GM19035 (cell line): Measurements from ENCODE around the gene PTCHD1.

Experiments
- ATAC-seq: cut with Tn5 transposase; IDR thresholded peaks from one replicate; pipeline ENCODE4 v1.9.1; 2021; ENCODE audit not compliant: unreplicated experiment

PTCHD1 gene

DNA sequence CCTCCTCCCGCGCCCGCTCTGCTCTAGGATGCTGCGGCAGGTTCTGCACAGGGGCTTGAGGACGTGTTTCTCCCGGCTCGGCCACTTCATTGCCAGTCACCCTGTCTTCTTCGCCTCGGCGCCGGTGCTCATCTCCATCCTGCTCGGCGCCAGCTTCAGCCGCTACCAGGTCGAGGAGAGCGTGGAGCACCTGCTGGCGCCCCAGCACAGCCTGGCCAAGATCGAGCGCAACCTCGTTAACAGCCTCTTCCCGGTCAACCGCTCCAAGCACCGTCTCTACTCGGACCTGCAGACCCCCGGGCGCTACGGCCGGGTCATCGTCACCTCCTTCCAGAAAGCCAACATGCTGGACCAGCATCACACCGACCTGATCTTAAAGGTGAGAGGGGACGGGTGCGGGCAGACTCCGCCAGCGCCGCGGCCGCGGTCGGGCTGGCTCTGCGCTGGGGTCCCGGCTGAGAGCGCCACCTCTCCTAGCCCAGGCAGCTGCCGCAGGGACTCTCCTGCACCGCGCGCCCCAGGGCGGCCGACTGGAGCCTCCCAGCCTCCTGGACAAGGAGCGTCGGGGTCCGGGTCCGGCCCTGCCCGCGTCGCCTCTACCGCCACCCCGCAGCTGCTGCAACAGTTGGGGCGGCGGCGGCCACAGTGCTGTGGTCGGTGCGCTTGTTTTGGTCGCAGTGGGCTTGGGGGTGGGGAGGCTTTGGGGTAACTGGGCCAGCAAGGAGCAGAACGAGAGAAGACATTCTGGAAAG is at the start of gene PTCHD1:
PTCHD1 (plus strand) TSS at position 2 of the 752 bp plus-strand sequence; CDS start at position 29, 27 bp downstream.
- ATAC-seq, result no peak

DNA sequence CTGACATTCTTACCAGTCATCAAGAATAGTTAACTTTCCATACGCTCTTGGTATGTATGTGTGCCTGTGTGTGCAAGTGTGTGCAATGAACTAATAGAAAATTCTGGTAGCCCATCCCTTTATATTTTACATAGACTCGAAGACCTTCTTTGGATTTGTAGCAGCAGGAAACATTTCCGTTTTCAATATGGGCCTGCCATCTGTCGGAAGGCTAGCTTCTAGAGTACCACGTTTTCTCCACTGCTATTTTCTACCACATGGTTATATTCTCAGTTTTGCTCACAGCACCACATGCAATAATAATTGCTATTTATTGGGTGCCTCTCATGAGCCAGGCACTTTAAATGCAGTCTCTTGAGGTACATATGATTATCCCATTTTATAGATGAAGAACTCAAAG is 47.9 kb upstream of the PTCHD1 start:
- no peak for ATAC-seq

DNA sequence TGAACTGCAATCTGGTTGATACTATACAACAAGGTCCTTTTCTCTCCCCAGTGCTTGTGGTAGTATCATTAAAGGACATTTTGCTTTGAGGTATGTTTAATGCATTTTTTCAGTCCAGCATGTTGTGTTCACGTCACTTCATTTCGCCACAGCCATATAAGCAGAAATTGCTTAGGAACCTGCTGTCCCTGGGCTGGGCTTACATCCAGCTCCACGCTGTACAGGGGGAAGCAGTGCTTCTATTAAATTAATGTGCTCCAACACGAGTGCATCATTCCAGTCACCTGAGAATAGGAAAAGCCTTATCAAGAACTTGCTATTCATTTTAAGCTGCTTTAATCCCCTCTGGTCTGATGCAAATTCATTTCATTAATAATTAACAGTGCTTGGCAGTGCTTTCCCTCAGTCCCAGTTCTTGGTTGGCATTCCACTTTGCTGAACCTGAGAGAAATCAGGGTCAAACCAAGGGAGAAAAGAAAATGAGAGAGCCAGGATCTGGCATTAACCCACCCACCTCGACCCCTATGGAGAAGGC is 47.4 kb upstream of the PTCHD1 start:
- no peak for ATAC-seq

DNA sequence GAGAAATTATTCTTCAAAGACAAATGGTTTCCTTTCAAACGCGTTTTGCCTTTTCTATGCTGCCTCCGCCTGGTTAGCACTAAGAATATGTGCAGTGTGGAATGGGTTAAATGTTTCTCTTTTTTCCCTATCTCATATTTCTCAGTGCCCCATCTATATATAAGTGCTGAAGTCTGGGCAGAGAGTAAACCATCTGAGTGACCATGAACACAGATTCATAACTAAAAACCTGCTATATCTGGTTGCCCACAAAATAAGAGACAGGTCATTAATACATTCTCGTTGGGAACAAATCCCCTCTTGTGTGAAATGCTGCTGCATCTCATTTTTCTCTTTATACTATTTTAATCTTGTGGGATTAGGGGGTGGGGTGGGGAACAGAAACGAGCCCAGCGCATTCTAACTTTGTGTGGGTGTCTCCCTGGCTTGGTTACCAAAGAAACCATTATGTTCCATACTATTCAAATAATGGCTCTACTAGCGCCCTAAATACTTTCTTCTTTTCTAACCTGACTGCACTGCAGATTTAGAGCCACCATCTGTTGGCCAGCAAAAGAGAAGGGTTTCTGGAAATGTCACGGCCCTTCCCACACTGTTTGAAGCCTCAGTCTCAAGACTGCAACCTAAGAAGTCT is 42.2 kb upstream of the PTCHD1 start:
- ATAC-seq, result no peak

DNA sequence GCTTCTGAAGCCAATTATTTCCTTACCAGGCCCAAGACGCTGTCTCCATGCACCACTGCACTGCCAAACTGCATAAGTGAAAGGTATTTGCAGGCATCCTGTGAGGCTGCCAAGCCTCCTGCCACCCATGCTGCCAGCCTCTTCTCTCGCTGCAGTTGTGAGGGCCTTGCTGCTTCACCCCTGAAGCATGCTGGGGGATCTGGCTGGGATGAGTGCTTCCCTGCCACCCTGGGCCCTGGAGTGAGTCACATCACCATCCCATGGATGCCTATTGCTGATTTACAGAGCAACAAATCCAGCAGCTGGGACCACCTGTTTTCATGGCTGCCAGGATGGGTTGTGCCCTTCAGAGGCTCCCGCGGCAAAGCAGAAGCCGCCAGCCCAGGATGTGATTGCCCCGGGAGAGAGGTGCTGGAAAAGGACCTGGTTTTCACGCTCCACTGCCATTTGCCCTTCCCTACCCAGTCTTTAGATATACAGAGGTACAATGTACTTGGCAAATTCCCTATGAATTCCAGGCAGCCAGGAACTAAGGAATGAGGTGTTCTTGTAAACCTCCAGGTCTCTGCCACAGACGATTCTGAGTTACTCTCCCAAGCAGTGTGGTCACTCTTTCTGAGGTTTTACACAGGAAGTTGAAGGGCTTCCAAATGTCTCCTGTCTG is 41.5 kb upstream of the PTCHD1 start:
- no peak for ATAC-seq

DNA sequence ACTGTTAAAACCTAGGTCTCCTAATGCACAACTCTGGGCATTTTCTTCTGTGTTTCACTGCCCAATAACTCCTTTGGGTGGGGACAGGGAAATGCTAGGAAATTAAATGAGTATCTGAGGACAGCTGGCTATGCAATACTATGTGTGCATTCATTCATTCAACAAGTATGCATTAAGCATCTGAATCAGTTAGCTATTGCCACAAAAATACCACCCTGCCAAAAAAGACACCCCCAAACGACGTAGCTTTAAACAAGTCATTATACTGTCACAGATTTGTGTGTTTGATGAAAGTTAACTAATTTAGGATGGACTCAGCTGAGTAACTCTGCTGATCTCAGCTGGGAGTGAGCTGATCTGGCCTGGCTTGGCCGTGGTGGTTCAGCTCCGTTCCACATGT is 29.8 kb upstream of the PTCHD1 start:
- ATAC-seq, result no peak

DNA sequence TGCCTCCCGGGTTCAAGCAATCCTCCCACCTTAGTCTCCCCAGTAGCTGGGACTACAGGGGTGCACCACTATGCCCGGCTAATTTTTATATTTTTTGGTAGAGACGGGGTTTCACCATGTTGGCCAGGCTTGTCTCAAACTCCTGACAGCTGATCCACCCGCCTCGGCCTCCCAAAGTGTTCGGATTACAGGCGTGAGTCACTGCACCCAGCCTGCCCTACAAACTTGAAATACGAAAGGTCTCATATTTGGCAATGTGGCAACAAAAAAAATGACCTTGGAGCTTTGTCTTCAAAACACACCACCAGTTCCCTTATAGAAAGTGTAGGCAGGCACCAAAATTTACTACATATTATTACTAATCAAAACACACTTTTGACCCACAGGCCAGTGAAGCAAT is 22.9 kb upstream of the PTCHD1 start:
- ATAC-seq, result no peak

DNA sequence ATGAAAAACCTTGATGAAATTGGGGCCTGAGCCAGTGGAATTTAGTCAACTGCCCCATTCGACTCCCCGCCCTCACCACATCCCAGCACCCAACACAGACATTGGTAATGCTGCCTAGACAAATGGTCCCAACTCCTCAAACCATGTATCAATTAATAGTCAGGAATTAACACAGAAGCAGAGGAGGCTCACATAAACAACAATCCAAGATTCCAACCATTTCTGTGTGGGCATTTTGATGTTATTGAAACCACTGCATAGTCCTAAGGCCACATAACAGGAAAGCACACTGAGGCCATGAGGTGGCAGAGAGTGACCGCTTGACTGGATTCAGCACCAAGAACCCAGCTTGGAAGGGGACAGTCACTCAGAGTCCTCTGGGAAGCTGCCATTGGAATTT is 22.5 kb upstream of the PTCHD1 start:
- ATAC-seq, result no peak

DNA sequence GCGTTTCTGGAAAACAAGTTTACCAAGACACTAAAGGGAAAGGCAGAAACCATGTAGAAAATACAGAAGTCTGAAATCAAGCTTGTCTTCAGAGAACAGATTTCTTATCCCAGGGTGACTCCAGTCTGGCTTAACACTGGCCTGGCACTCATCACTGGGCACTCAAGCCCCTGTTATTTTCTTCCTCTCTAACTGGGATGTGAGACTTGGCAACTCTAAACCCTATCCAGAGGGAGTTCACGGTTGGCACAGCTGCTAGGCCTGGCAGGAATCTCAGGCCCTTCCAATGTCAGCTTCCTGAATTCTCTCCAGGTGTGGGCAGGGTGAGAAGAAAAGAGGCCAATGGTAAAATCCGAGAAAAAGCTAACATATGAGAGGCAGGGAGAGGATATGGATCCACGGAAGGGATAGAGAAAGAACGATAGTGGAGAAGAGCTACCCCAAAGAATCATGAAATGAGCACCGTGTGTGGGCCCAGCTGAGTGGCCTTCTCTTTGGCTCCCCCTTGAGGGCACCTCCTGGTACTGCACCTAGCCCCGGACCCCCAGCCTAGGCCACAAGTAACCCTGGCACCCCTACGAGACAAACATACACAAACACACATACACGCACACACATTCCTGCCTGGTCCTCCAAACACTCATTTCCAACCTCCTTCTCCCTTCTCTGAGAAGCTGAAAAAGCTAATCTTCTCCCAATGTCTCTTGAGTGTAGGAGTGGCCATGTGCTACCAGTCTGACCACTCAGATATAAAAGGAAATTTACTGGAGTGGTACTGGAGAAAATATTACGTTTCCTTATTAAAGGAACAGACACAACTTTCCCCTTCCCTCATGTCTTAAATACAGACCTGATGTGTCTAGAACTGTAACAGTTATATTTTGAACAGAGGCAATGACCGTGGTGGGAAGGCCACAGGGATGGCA is 16.6 kb upstream of the PTCHD1 start:
- ATAC-seq, result peak; percentile 70

DNA sequence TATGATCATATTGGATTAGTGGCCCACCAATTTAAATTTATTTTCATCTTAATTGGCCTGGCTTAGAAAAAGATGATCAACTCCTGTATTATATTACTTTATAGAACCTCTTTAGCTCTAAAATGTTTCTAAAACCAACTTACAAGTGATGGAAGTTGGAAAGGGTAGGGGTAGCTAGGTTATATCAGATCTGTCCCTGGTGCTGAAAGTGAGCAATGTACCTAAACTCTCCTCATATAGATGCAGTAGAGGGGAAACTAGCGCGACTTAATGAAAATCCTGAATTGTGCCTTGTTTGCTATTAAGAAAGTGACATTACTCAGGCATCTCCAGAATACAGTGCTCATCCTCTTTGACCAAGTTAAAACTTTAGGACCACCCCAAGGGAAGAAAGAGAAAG is 7.5 kb upstream of the PTCHD1 start:
- ATAC-seq, result no peak

DNA sequence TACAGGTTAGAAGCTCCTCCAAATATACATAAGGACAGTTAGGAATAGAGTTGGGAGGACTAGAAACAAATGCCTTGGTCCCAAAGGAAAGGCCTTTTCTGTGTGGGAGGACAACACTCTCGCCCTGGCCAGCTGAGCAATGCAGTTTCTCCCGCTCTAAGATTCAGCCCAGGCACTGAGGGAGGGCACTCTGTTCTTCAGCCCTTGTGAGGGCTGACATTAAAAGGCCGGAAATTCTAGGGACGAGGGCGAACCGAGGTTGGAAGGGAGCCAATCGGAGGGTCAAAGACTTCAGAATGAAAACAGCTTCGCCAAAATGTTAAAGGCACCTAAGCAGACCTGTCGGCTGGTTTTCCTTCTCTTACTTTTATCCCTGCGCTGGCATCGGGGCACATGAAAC is 2.9 kb upstream of the PTCHD1 start:
- ATAC-seq, result no peak

DNA sequence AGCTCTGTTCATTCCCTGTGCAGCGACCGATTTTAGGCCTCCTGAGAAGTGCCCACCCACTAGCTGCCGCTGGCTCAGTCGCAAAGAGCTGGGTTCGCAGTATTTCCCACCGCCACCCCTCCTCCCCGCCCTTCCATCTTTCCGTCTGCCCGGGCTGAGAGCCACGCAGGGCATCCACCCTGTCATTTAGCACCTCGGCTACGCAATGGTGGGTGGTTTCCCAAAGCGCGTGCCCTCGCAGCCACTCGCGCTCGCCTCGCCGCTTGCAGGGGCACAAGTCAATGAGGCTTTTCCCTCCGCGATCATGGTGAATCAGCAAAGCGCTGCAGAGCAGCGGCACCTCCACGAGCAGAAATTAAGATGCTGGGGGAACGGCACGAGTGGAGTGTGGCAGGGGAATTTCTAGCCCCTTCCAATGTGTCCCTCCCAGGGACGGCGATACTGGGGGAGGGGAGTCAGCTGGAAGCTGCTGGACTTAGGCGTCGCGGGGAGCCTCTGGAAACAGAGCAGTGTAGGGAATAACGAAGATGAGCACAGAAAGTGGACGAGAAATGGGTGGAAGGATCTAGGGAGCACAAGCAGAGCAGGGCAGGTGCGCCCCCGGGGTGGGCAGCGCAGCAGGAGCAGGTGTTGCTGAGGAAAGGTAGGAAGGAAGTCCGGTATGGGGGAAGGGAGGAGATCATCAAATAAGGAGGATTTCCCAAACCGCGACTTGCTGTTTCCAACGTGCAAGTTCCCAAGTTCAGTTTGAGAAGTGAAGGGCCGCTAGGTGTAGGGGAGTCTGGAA is 2.4 kb upstream of the PTCHD1 start:
- no peak for ATAC-seq

DNA sequence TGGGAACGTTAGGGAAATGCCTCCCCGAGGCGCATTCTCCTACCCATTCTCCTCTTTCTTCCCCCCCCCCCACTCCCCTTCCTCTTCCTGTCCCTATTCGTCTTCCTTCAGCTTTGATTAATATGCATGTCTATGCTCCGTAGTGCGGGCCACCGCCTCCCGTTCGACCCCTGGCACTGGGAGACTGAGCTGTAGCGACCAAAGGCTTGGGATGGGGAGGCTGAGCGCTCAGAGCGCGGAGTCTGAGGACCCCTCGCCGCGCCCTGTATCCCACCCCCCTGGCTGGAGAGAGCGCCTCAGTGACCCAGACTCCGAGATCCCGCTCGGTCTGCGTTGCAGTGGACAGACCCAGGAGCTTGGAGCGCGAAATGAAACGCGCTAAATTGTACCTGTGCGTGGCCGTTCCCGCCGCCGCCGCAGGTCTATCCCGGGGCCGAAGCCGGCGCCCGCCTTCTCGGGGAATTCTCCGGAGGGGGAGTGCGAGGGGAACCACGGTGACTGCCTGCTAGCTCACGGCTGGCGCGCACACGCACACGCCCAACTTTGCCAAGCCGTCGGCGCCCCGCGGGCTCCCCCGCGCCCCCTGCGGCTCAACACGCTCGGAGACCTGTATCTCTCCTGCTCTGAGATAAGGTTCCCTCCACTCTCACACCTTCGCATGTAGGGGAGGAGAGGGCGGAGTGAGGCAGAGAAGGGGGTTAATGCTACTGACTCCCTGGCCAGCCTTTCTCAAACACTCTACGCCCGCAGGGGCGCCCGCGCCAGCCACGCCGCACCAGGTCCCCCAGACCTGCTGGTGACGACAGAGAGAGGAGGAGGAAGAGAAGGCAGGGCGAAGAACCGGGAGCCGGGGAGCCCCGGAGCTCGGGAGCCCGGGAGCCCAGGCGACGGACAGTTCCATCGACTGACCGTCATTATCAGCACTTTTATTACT is 1.5 kb upstream of the PTCHD1 start:
- no peak for ATAC-seq

DNA sequence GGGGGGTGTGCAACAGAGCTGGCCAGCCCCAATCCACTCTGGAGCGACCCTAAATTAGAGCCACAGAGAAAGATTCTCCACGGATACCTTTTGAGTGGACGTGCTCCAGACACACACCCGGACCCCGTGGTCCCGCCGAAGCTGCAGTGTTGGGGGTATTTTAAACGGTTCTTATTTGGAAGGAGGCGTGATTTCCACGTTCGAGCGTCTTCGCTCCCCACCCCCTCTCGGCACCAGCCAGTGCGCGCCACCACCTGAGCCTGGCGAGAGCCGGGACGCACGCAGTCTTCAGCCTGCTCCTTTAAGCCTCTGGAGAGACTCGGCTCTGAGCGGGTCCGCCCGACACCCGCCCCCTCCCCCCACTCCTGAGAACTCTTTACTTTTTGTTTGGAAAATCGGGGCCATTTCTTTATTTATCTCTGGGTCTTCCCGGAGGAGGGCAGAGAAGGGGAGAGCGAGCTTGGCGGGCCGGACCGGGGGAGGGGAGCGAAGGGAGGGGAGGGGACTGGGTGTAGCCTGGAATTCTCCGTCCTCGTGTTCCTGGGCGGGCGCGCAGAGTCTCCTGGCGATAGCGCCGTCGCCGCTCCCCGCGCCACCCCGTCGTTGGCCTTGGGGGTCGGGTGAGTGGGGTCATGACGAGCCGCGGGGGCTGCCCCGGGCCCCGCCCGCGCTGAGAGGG is 668 bp upstream of the PTCHD1 start:
- no peak for ATAC-seq

DNA sequence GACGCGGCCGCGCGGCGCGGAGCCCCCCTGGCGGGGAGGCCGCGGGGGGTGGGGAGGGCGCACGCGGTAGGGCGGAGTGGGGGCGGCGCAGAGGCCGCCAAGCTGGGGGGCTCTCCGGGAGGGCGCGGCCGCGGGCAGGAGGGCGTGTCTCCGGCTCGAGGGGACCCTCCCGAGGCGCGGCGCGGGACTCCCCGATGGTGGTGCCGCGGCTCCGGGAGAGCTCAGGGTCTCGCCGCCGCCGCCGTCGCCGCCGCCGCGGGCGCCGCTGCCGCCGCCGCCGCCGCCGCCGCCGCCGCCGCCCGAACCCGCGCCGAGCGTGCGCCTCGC is 165 bp upstream of the PTCHD1 start:
- ATAC-seq, result no peak

DNA sequence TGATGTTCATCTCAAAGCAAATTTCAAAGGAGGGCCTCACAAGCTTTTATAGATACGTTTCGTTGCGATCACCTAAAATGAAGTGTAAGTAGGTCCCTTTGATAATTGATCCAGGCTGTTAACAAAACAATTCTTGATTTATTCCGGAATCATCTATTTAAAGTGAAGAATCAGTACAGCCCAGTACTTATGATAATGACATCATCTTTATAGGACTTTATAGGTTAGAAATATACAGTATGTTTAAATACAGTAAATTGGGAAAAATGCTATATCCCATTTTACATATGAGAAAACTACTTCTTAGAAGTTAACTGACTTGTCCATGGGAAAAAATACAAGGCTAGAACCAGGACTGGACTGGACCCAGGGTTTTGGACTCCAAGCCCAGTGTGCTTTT is 3.7 kb downstream of the PTCHD1 start:
- no peak for ATAC-seq

DNA sequence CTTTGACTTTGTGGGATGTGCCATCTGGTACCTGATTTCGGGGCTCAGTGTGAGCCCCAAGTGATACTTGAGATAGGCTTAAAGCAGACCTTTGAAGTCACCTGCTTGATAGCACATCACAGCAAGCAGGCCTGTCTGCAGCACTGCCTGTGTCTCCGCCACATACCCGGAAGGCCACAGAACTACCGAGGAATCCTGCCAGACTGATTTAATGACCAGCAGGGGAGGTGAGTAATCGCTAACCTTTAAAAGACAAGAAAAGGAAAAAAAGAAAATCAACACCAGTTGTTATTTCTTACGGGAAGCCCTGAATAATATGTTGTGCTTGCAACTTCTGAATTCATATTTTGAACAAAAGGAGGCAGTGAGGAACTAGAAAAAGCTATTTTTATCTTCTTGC is 6.8 kb downstream of the PTCHD1 start:
- ATAC-seq, result no peak

DNA sequence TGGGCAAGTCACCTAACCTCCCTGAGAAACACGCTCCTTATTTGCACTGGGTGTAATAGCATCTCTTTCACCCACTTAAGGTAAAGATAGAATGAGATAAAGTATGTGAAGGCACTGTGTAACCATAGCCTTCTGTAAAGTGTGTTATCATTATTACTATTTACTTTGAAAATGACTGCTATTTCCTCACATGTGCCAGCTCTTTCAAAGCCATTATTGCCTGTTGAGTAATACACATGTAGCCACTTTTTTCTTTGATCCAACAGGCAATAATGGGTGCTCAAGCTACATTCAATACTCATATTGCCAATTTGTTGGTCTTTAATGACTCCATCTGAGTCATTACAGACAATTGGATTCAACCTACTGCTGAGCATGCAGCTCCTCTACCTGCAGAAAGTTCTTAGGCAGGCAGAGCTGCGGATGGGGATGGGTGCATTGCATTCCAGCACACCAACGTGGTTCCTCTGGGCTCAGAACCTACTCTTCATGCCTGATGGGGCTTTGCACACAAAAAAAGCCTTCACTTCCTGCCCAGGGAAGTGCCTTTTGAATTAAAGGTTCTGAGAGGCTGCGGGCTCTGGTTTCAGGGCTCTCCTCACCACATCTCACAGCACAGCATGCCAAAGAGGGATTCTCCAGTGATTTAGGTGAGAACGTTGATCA is 9.7 kb downstream of the PTCHD1 start:
- ATAC-seq, result no peak
